ENCODE results near the gene C17orf113. TPM values are rescaled to one million over a fixed set of nuclear protein-coding genes. Genes with fewer than 3 reads are reported as not detected.

The C17orf113 gene
- total and polyA plus RNA-seq, 2 of the 13 experiments (the other 11 are each of a cell fraction or from before 2014, with no cell fraction given) = 0.87 to 1.1 TPM

DNA sequence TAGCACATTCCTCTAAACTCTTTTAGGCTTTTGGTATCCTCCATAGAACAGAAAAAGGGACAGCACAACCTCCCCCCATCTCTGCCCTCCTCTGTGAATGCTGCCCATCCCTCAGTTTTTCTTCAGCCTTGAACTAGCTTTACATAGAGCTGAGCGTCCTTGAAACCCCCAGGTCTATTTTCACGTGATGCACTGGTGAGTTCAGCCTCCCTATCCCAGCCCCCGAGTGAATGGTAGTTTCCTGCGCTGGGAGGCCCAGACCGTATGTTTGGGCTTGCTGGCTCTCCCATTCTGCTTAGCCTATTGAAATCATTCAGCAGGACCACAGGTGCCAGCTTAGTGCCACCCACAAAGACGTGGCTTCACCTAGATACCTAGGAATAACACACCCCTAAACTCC lies 25.4 kb upstream of the C17orf113 start (continued):
- no peak for TF ChIP-seq ZFP36L1 (CRISPR knock-in tag; IDR thresholded peaks at IDR 0.05)

DNA sequence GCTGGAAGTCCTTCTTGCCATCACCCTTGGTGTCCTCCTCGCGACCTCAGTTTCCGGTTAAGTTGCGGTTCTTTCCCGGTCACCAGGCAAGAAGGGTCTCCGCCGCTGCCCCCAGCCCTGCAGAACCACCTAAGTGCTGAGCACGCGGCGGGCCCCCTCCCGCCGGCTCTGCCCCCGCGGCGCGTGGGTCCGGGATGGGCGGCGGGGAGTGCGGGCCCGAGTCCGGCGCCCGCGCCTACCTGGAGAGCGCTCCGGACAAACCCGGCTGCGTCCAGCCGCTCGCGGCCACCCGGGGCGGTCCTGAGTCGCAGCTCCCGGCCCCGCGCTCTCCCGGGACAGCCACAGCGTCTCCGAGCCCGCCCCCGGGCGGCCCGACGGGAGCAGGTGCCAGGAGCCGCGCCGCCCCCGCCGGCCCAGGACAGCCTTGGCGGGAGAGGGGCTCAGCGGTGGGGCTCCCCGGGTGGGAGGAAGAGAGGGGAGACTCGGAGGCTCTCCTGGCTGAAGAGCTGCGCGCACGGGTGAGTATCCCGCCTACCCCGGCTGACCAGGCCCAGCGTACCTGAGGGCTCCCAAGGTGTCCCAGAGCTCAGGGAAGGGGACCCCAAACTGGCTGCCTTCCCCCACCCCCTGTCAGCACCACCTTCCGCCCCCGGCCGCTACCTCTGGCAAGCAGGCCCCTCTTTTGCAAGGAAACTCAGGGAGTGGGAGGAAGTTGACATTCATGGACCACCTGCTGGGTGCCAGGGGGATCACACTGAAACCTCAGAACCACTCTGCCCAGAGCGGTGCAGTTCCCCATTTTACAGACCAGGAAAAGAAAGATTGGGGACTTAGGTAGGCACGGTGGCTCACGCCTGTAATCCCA lies 22.2 kb upstream of the C17orf113 start:
- ChIA-PET POLR2A (interaction anchor here (0.9 to 1.2 kb wide), 2 partner anchors 19 to 40 kb away, joined by 3 to 4 read pairs; partner anchors contain the start of gene DHX58), CTCF (ENCODE audit: low intra/inter-chr PET ratio, low total read pairs) (interaction anchor here (1.0 to 1.5 kb wide), 2 partner anchors 26 to 110 kb away, joined by 3 to 4 read pairs; partner anchors contain the start of gene ZNF385C)
- Histone ChIP-seq H3K27me3 (ENCODE audit: control insufficient read depth in 1 of 2, insufficient read depth in 2 of 2, low read length in 2 of 2) (peaks cover 2 to 29% of the 10 kb centered on the region in 2 experiments; a peak in 4 of 5 replicates), H4K20me1 (ENCODE audit: insufficient read depth, low read length) (no peaks in the 10 kb centered on the region), H3K79me2 (ENCODE audit: insufficient read depth, low read length) (no peaks in the 10 kb centered on the region), H3K4me2 (ENCODE audit: low read depth, low read length) (peak overlapping the region; percentile 78), H3K9me3 (ENCODE audit: low read length) (no peaks in the 10 kb centered on the region), H3K27ac (ENCODE audit: extremely low read length, insufficient read depth, low read length) (no peak overlapping the region), H3K4me1 (ENCODE audit: insufficient read depth, low read length) (peaks cover 51% of the 10 kb centered on the region), H3K36me3 (replicated peaks in 1 of 2; ENCODE audit: control insufficient read depth in 1 of 2, insufficient read depth in 2 of 2, low read length in 2 of 2) (no peaks in the 10 kb centered on the region), H3K9ac (ENCODE audit: insufficient read depth, low read depth, low read length) (no peak overlapping the region), H2AFZ (ENCODE audit: low read length) (no peak overlapping the region), H3K4me3 (replicated peaks in 1 of 3; ENCODE audit: insufficient read depth in 1 of 3, low read depth in 2 of 3, low read length in 3 of 3) (peak overlapping the region; percentile 46 to 73 (median 50))
- DNase-seq (ENCODE audit: low spot score) (no peak), ATAC-seq (peak; percentile 86), FAIRE-seq (no peak)
- WGBS (ENCODE audit: low lambda C conversion rate) = 30% methylated on average over 20 of the region's 67 CpGs
- in situ Hi-C loops (cut with HindIII; ENCODE audit: extremely low pct_ligation_motif_present, low pct_unique_long_range_greater_than_20kb) (no loop called here), intact Hi-C loops (cut with micrococcal nuclease; ENCODE audit: unreplicated experiment) (no loop called here)
- BruUV-seq (replicated peaks) = no TSS peak
- no peak for TF ChIP-seq MLXIP (CRISPR knock-in tag; IDR thresholded peaks at IDR 0.05; ENCODE audit: borderline replicate concordance)
- TF ChIP-seq ZNF546 (CRISPR knock-in tag; conservative IDR thresholded peaks at IDR 0.05) = 0 out of 2 replicates have a peak, but pooled peaks have one; percentile 29
- no peak for TF ChIP-seq ZFP90 (CRISPR knock-in tag; IDR thresholded peaks at IDR 0.05; ENCODE audit: borderline replicate concordance)
- no peak for TF ChIP-seq ZGPAT (CRISPR knock-in tag; IDR thresholded peaks at IDR 0.05)
- TF ChIP-seq SMYD3 (CRISPR knock-in tag; IDR thresholded peaks at IDR 0.05) = no peak
- TF ChIP-seq HES4 (CRISPR knock-in tag; IDR thresholded peaks at IDR 0.05; ENCODE audit: borderline replicate concordance) = peak; percentile 44; the same call in 1 of the 2 replicates
- TF ChIP-seq TARDBP (CRISPR knock-in tag; IDR thresholded peaks at IDR 0.05) = no peak
- peak; percentile 49; the same call in 1 of the 2 replicates for TF ChIP-seq EEA1 (CRISPR knock-in tag; IDR thresholded peaks at IDR 0.05; ENCODE audit: borderline replicate concordance)
- TF ChIP-seq CREB3 (CRISPR knock-in tag; IDR thresholded peaks at IDR 0.05) = no peak
- TF ChIP-seq SIN3A (IDR thresholded peaks at IDR 0.05; ENCODE audit: borderline replicate concordance, low read depth, low read length) = no peak
- 0 out of 2 replicates have a peak, but pooled peaks have one; percentile 7 for TF ChIP-seq TEAD2 (CRISPR knock-in tag; IDR thresholded peaks at IDR 0.05)
- TF ChIP-seq HOMEZ (CRISPR knock-in tag; IDR thresholded peaks at IDR 0.05; ENCODE audit: low read depth) = no peak
- no peak for TF ChIP-seq NKX3-1 (CRISPR knock-in tag; IDR thresholded peaks at IDR 0.05)
- TF ChIP-seq ZNF629 (CRISPR knock-in tag; conservative IDR thresholded peaks at IDR 0.05) = peak; percentile 63

Measured in HepG2 (cell line).